H1 (cell line): ENCODE results near the gene SIN3B. TPM values are rescaled to one million over a fixed set of nuclear protein-coding genes. Genes with fewer than 3 reads are reported as not detected.

ENCODE experiments used
- CHD7 ChIP-seq: fragments of 300-600 bp; sonication (generic); IDR thresholded peaks from 2 replicates; pipeline ENCODE4 v1.7.1; 2012; ENCODE audit warnings: low read length, moderate library complexity, mild to moderate bottlenecking, inconsistent platforms; ENCODE audit not compliant: insufficient replicate concordance
- CTCF ChIP-seq, 3 experiments: IDR thresholded peaks; 1 replicate in 2 of 3; 2 replicates in 1 of 3; pipeline versions ENCODE4 v1.5.1 to v1.6.1; 2011; ENCODE audit warnings: low read length in 3 of 3, mild to moderate bottlenecking in 3 of 3, inconsistent platforms in 2 of 3, low read depth in 1 of 3, moderate library complexity in 1 of 3; ENCODE audit not compliant: insufficient read depth in 1 of 3; ENCODE audit errors: control extremely low read depth in 1 of 3
- EGR1 ChIP-seq: IDR thresholded peaks from 2 replicates; pipeline ENCODE4 v1.6.1; 2011; ENCODE audit warnings: low read depth, low read length, borderline replicate concordance
- EP300 ChIP-seq, 2 experiments: IDR thresholded peaks; 1 replicate in 1 of 2; 2 replicates in 1 of 2; pipeline ENCODE4 v1.6.1; 2011 to 2012; ENCODE audit warnings: low read depth in 2 of 2, low read length in 2 of 2, mild to moderate bottlenecking in 2 of 2, borderline replicate concordance in 1 of 2, inconsistent platforms in 1 of 2, moderate library complexity in 1 of 2
- JUN ChIP-seq: IDR thresholded peaks from 2 replicates; pipeline ENCODE4 v1.6.1; 2011; ENCODE audit warnings: low read depth, mild to moderate bottlenecking, improper control_type of control experiment, low read length
- SUZ12 ChIP-seq: fragments of 200-600 bp; sonication (generic); IDR thresholded peaks from 2 replicates; pipeline ENCODE4 v1.6.1; 2012; ENCODE audit warnings: mild to moderate bottlenecking, inconsistent platforms, low read length, moderate library complexity, mixed read lengths
- ZNF274 ChIP-seq: IDR thresholded peaks from 2 replicates; pipeline ENCODE4 v1.7.0; 2012; ENCODE audit warnings: low read length, borderline replicate concordance; ENCODE audit errors: extremely low read depth
- polyA plus RNA-seq, 7 experiments: library from polyadenylated mRNA; depleted of rRNA in 3 of 7; stranded (reverse) in 5 of 7; unstranded in 2 of 7; fragments of >200 nt in 5 of 7; fragments of 200-250 nt in 2 of 7; gene quantifications; 1 replicate in 5 of 7; 2 replicates in 1 of 7; 4 replicates in 1 of 7; pipeline versions ENCODE4 v1.2.1 to v1.2.3, GENCODE V29; 2011 to 2013; ENCODE audit warnings: missing spikeins in 2 of 7, mixed read lengths in 2 of 7
- total RNA-seq: library from RNA; stranded (reverse); fragmentation: NEBNext Ultra II Directional; extraction: Animal tissue kit (Norgen Biotek cat#: 25700); gene quantifications from 2 replicates; pipeline ENCODE4 v1.2.1, GENCODE V29; 2021

The SIN3B gene
- total and polyA plus RNA-seq, 2 of the 8 experiments (the other 6 are each of a cell fraction or from before 2014, with no cell fraction given): 29.5 to 71.1 TPM

GRCh38 chr19:16878181-16878965 is 49.2 kb downstream of the SIN3B start (continued):
- TF ChIP-seq CHD7 (no peak), EP300 (IDR thresholded peaks at IDR 0.05; ENCODE audit: borderline replicate concordance in 1 of 2, low read depth in 2 of 2, low read length in 2 of 2) (no peak), SUZ12 (no peak), ZNF274 (no peak), CTCF (IDR thresholded peaks at IDR 0.05; ENCODE audit: control extremely low read depth in 1 of 3, insufficient read depth in 1 of 3, low read depth in 1 of 3, low read length in 3 of 3) (no peak), EGR1 (no peak), JUN (no peak)
